Stimulated activated CD4-positive, alpha-beta T cell treated with anti-CD3 and anti-CD28 coated beads, Interleukin-4, amount 100 ng/mL, for 24 hours (primary cell): ENCODE measurements around the gene PIM1.
"Not testable (repeated sequence)": the region's sequence is repeated elsewhere in the genome, so short reads cannot be mapped to it uniquely, and the experiment has no call there.

Experiments
- DNase-seq: peaks from one replicate; pipeline ENCODE4 v3.0.0-alpha.2; 2020

Gene PIM1

DNA sequence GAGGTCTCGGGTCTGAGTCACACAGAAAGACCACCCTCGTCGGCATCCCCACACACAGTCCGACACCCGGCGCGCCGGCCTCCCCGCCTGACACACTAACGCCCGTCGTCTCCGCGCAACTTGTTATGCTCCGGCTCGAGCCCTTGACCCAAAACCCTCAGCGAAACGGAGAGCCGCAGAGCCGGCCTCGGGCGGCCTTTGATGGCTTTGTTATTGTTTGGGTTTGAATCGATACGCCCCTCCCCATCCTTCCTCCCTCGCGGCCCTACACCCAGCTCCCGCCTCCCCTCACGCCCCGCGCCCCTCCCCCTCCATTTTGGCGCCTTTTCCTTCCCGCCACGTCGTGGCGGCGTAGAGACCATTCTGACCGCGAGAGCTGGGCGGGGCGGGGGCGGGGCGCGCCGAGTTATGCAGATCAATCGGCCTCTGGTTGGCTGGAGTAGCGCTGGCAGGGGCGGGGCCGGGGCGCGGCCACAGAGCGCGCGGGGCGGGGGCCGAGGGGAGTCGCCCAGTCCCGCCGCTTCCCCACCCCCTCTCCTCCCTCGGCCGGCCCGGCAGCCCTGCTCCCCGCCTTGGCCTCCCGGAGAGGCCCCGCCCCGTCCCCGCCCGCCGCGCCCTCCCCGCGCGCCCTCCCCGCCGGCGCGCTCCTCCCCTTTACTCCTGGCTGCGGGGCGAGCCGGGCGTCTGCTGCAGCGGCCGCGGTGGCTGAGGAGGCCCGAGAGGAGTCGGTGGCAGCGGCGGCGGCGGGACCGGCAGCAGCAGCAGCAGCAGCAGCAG is at the start of gene PIM1:
Gene PIM1 (plus strand): TSS at position 657 of the 777 bp plus-strand sequence. CDS start 424 bp downstream, outside the sequence.
- peak; percentile 99 for DNase-seq

DNA sequence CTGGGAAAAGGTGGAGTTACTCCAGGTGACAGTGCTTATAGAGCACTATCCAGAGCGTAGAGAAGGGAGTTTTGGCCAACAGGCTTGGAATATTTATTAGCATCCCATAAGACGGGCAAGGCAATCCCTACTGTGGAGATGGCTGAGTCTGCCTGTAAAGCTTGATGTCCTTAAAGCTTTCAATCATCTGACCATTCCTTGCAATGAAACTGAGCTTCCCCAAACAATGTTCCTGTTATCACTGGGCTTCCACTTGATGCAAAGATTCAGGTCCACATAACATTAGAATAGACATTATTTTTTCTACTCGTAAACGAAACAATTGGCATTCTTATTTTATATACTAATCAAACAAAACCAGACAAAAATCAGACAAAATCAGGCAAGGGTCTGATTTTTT is 48.4 kb upstream of the PIM1 start:
- no peak for DNase-seq

DNA sequence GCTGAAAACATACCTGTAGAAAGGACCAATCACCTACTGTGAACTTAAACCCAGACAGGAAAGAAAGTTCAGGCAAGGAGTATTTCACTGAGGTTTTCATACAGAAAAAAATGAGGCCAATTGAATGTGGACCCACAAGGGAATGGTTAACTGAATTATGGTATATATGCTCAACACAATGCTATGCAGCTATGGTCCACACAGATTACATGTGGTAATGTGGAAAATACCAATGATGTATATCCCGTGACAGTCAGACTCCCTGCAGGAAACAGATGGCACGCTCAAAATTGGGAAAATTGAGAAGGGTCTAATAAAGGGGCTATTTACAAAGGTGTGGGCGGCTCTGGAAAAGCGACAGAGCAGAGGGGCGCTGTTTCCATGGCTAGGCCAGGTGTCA is 47.1 kb upstream of the PIM1 start:
- DNase-seq: no peak

DNA sequence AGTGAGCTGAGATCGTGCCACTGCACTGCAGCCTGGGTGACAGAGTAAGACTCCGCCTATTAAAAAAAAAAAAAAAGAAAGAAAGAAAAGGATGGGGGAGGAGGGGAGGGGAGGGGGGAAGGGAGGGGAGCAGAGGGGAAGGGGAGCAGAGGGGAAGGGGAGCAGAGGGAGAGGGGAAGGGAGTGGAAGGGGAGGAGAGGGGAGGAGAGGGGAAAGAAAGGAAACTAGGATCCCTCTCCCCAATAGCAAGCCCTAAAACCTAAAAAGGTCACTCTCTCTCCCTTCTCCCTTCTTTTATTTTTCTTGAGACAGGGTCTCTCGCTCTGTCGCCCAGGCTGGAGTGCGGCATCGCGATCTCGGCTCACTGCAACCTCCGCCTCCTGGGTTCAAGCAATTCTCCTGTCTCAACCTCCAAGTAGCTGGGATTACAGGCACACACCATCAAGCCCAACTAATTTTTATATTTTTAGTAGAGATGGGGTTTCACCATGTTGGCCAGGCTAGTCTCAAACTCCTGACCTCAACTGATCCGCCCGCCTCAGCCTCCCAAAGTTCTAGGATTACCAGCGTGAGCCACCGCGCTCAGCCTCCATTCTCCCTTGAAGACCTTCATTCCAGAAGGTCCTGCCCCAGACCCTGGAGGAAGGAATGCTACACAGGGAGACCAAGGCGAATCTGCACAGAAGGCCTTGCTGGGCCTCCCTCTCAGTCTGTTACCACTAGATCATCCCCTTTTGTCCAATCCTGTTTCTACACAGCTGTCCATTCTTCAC is 45.8 kb upstream of the PIM1 start:
- no peak for DNase-seq

DNA sequence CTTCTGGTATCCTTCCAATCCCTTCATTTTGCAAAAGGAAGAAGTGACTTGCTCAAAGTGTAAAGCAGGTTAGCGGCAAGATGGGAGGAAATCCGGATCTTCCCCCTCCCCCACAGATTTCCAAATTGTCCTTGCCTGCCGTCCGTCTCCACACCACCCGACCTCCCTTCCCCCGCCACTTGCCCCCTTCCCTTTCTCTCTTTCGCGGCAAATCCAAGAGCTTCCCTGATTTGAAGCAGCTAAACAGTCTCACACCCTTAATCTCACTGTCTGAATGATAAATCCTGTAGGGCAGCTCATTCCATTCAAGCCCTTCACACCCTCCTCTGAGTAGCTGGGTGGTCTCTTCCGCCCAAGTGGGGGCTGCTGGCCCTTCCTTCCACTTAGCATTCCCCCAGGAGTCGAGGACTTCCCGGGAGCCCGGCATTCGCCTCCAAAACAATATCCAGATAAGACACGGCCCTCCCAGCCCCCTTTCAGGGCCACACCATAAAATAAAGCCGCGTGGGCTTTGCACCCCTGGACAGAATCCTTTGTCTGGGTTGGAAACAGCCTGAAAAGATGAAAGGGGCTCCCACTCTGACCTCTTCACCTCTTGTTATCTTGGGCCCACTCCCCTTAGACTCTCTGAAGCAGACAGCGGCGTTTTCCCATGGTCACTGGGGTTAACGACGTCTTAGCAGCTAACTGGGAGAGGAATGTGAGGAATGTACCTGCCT is 44.0 kb upstream of the PIM1 start:
- no peak for DNase-seq

DNA sequence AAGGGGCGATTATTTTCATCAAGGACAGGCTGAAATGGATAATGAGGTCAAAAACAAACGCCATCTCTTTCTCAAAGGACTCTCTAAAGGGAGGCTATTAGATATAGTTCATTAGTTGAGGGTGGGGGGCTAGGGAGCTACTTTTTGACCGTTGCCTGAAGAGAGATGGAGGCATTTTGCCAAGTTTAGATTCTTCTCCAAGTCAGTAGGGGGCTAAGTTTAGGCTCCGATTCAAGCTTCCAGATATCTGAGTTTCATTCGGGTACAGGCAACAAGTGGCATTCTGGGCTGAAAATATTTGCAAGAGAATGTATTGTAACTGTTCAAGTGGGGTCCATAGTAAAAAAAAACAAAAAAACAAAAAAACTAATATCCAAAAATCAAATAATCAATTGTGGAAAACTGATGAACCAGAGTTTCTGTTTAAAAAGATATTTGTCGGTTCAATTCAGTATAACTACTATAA is 43.4 kb upstream of the PIM1 start:
- no peak for DNase-seq

DNA sequence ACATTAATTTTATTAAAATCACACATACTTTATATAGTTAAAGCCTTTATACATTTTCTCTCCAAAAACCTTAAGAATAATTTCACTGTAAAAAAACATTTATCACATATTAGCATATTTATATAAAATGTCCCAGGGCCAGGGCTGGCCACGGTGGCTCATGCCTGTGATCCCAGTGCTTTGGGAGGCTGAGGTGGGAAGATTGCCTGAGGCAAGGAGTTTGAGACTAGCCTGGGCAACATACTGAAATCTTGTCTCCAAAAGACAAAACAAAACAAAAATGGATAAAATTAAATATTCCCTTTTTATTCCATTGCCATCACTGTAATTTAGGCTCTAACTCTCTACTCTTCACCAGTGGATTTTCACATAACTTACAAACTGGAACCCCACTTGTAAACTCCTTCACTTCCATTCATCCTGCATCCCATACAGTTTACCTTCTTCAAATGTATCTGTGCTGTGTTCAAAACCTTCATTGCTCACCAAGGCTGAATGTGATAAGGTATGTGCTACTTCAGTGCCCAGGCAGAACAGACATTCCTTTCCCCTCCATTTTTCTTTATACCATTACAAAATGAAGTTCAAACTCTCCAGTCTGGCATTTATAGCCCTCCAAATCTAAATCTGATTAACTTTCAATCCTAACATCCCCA is 42.9 kb upstream of the PIM1 start:
- DNase-seq: no peak

DNA sequence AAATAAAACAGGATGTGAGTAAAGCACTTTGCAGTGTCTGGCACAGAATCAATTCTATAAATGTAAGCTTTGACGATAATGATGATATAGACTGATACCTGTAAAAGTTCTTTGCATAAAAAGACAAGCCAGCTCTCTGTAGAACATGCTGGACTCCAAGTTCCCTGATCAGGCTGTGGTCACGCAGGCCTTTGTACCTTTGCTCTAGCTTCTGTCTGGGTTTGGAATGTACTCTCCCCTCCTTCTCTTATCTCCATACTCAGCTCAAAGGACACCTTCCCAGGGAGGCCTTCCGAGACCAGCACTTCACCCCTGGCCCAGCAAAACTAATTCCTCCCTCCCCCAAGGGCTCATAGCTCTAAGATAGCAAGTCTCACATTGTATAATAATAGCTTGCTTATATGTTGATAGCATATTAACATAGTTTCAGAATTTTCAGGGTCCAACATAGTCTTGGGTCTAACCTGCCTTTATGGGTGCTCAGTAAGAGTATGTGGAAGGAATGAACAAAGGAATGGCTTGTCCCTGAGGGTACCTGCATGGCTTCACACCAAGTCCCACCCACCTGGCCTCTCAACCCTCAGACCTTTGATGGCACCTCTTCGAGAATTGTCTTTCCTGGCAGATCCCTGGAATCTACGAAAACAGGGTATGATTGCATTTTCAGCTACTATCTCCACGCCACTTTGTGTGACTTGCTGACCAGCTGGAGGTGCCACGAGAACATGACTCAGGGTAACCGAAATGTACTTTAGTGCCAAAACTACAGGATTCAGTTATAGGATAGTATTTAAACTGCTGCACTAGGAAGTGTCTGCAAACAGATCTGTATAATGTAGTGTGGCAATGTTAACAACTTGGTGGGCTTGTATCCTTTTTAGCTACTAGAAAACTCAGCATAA is 41.7 kb upstream of the PIM1 start:
- no peak for DNase-seq

DNA sequence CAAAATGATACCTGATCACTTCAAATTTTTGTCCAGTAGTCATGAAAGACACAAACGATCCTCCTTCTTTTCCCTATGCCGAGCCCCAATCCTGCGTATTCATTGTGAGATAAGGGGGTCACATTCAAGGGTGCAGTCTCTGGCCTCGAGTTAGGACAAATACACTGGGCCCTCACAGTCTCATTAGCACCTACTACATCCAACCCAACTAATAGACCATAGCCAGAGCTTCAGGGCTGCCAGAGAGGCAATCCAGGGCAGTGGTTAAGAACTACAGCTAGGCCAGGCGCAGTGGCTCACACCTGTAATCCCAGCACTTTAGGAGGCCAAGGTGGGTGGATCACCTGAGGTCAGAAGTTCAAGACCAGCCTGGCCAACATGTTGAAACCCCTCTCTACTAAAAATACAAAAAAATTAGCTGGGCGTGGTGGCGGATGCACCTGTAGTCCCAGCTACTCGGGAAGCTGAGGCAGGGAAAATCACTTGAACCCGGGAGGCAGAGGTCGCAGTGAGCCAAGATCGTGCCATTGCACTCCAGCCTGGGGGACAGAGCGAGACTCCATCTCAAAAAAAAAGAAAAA is 41.0 kb upstream of the PIM1 start:
- DNase-seq: not testable (repeated sequence)

DNA sequence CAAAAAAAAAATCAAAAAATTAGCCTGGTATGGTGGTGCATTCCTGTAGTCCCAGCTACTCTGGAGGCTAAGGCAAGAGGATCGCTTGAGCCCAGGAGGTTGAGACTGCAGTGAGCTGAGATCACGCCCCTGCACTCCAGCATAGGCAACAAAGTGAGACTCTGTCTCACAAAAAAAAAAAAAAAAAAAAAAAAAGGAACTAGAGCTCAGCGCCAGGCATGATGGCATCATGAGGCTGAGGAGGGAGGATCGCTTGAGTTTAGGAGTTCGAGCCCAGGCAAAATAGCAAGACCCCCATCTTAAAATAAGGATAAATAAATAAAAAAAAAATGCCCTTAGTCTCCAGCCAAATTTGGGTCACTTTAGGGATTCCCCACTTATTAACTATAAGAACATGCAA is 40.4 kb upstream of the PIM1 start:
- no peak for DNase-seq

DNA sequence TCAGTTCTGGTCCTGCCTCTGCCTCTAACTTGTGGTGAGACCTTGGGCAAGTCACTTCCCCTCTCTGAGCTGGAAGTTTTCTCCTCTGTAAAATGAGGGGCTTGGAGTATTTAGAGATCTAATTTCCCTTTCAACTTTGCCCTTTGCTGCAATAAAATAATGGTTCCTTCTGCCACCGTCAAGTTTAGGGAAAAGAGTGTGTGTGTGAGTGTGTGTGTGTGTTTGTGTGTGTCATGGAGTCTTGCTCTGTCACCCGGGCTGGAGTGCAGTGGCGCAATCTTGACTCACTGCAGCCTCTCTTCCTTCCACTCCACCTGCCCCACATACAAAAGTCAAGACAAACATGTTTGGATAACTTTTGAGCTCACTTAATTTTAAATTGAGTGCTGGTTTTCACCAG is 39.2 kb upstream of the PIM1 start:
- no peak for DNase-seq

DNA sequence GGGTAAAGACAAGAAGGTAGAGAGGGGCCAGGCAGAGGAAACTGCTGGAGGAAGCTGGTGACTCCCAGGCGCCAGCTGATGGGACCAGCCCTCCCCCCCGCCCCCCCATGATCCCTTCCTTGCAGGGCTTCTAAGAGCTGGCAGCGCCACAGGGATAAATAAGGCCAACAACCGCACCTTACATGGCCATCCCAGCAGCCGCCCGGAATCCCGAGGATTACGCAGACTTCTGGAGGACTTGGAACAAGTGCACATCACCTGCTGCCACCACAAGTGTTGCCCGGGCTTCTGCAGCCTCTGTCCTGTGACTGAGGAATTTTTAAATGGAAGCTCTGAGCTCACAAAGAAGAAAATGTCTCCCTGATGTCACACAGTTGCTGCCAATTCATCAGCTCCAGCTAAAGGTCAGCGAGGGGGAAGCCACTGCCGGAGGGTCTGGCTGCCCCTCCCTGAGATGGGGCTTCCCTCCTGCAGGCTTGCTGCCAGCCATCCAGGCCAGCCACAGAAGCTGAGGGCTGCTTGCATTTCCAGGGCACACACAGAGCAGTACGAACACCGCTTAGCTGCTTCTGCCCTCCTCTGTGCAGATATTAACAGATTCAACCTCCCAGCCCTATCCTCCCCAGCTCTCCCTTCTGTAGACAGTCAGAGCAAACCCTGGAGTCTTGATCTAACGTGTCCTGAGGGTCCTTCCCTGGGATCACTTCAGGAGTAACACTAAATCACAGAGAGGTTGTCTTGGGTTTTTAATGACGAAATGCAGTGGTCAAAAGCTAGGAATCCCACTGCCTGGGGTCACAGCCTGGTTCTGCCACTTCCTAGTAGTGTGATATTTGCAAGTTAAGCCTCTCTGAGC is 38.6 kb upstream of the PIM1 start:
- no peak for DNase-seq

DNA sequence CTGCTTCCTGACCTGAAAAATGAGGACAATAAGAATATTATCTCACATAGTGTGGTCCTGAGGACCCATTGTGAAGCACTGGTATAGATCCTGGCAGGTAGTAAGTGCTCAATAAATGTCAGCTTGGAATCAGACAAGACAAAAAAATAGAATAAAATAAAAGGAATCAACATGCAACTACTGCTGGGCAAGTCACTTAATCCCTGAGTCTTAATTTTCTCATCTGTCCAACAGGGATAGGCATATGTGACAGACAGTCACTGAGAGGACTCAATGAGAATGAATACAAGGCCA is 38.0 kb upstream of the PIM1 start:
- DNase-seq: no peak

DNA sequence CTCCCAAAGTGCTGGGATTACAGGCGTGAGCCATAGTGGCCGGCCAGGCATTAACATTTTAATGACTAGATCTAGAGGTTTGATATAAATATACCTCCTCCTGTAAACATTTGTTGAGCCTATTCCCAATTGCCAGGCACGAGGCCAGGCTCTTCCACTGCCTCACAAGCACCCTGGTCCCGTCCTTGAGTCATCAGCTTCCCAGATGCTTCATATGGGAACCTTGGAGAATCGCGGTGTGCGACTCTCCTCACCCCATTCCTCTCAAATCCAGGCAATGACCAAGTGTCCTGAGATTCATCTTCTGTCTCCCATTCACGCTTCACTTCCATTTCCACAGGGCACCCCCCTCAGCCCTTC is 35.9 kb upstream of the PIM1 start:
- no peak for DNase-seq

DNA sequence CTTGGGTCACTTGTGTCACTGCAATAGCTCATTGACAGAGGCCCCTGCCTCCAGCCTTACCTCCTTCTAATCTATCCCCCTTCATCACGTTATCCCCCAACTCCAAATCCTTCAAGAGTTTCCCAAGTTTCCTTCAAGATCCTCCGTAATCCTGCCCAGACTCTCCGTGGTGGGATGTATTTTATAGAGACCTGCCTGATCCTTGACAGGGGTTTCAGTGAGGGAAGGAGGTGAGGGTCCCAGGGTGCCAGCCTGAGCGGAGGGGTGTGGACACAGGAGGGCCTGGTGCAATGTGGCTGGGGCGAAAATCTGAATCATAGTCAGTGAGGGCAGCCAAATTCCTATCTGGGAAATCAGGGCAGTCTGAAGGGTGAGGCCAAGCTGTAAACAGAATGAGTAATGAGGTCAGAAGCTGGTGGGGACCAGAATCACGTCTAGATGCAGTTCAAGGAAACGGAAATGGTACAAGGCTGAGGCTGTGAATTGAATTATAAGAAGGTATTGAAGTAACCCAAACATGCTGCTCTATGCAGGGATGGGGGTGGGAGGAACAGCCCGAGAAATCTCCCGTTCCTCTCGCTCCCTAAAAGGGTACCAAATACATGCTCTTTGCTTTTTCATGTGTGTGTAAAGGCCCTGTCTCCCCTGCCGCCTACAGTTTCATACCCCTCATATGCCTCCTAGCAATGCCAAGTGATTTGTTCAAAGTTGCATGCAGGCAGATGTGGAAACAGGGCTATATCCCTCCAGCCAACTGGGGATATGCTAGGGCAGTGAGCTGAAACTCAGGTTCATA is 35.4 kb upstream of the PIM1 start:
- DNase-seq: peak; percentile 6

DNA sequence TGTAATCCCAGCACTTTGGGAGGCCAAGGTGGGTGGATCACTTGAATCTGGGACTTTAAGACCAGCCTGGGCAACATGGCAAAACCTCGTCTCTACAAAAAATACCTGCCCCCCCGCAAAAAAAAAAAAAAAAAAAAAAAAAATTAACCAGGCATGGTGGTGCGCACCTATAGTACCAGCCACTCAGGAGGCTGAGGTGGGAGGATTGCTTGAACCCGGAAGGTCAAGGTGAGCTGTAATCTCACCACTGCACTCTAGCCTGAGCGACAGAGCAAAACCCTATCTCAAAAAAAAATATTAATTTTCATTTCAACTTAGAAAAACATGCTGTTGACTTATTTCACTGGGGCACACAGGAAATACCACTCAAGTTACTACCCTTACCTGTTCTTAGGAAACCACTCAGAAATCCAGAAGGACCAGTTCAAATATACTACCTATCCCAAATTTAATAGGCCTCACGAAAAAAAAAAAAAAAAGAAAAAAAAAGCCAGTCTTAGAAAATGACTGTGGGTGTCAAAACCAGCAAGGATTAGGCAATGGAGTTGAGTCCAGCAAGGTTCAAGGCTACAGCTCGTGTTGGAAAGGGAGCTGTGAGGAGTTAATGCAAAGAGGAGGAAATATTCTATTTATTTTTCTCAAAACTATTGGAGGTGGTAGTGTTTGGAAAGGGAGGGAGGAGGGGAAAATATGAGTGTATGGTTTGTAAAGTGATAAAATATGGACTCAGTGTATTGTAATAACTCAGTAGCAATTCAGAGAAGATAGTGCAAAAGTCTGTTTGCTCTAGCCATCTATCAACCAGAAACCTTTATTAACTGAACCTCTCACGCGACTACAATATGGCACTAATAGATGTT is 33.9 kb upstream of the PIM1 start:
- no peak for DNase-seq

DNA sequence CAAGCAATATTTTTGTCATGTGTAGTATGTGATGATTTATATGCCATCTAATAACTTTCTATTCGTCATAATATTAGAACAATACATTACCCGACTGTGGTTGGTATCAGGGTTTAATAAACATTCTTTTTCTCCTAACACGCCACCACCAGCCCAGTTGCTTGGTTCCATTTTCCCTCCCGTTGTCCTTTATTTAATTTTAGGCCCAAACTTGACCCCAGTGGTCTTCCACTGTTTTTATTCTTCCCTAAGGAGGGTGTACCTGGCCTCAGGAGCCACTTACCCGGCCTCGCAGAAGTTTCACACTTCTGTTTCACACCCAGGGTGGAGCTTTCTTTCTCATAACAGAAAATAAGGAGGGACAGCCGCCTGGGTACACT is 33.1 kb upstream of the PIM1 start:
- DNase-seq: no peak

DNA sequence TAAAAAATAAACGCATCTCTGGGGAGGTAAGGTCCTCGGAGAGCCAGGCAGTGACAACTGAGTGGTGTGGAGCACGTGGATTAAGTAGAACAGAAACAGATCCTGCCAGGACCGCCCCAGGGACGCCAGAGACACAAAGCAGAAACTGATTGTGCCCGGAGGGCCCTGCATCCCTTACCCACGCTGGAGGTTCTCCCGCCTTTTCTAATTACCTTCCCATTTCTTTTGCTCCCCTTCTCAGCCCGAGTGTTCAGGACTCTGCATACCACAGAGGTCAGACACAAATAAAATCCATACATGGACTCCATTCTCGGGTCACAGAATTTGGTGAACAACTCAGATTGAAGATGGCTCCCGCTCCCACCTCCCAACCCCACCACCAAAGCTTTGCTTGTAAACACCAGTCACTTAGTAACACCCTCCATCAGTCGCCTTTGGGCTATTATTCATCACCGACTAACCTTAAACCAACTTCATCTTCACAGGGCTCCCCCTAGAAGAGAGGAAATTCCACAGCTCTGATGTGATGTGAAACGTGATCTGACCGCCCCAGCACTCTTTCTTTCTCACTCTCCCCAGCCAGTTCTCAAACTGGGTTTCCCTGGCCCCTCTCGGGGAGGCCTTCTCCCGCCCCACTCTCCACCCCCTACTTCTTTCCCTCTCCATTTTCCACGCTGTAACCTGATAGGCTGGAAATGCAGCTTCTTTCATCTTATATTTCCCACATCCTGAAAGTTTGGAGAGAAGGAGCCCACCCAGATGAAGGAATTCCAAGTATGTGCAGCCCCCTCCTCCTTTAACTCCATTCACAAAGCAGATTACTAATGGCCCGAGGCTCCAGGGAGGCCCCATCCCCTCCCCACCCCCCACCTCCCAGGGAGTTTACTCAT is 32.5 kb upstream of the PIM1 start:
- peak; percentile 56 for DNase-seq
